GM18520 (cell line): ENCODE data around the gene TSHZ2.
"Not testable (repeated sequence)": the region's sequence is repeated elsewhere in the genome, so short reads cannot be mapped to it uniquely, and the experiment has no call there.

ENCODE experiments used
- ATAC-seq: cut with Tn5 transposase; IDR thresholded peaks from one replicate; pipeline ENCODE4 v1.9.1; 2021; ENCODE audit not compliant: unreplicated experiment

TSHZ2 gene

GRCh38 chr20:53081916-53082863 lies 110.0 kb downstream of the TSHZ2 start:
- no peak for ATAC-seq

- no peak for ATAC-seq
These were observed 111.3 kb downstream of the TSHZ2 start for GRCh38 chr20:53083411-53083810.

- ATAC-seq: no peak
These were observed 112.3 kb downstream of the TSHZ2 start for GRCh38 chr20:53084408-53084997.

GRCh38 chr20:53085720-53086119 lies 113.6 kb downstream of the TSHZ2 start:
- ATAC-seq: no peak

- no peak for ATAC-seq
These were observed 115.0 kb downstream of the TSHZ2 start for GRCh38 chr20:53087037-53087777.

GRCh38 chr20:53088786-53089185 lies 116.6 kb downstream of the TSHZ2 start:
- ATAC-seq: no peak

- not testable (repeated sequence) for ATAC-seq
These were observed 117.7 kb downstream of the TSHZ2 start for GRCh38 chr20:53089851-53090250.

- ATAC-seq: no peak
These were observed 119.6 kb downstream of the TSHZ2 start for GRCh38 chr20:53091789-53092188.

- ATAC-seq: no peak
These were observed 120.7 kb downstream of the TSHZ2 start for GRCh38 chr20:53092772-53093300.

GRCh38 chr20:53097371-53097770 lies 125.2 kb downstream of the TSHZ2 start:
- no peak for ATAC-seq

GRCh38 chr20:53097791-53098190 lies 125.6 kb downstream of the TSHZ2 start:
- ATAC-seq: no peak

- ATAC-seq: no peak
These were observed 126.5 kb downstream of the TSHZ2 start for GRCh38 chr20:53098621-53099020.

- no peak for ATAC-seq
These were observed 127.7 kb downstream of the TSHZ2 start for GRCh38 chr20:53099856-53100255.

GRCh38 chr20:53100476-53100911 lies 128.3 kb downstream of the TSHZ2 start:
- ATAC-seq: no peak

- no peak for ATAC-seq
These were observed 130.0 kb downstream of the TSHZ2 start for GRCh38 chr20:53101992-53102760.

- ATAC-seq: no peak
These were observed 131.0 kb downstream of the TSHZ2 start for GRCh38 chr20:53103124-53103523.

GRCh38 chr20:53104884-53105283 lies 132.7 kb downstream of the TSHZ2 start:
- ATAC-seq: no peak

GRCh38 chr20:53116733-53117132 lies 144.6 kb downstream of the TSHZ2 start:
- no peak for ATAC-seq

- ATAC-seq: no peak
These were observed 150.7 kb downstream of the TSHZ2 start for GRCh38 chr20:53122853-53123252.

GRCh38 chr20:53124075-53124551 lies 152.0 kb downstream of the TSHZ2 start:
- no peak for ATAC-seq
